ENCODE data around the gene ARFGAP1. TPM values are rescaled to one million over a fixed set of nuclear protein-coding genes. Genes with fewer than 3 reads are reported as not detected.

The ARFGAP1 gene
- total RNA-seq, 2 donors from 2014 or later, result 77.2 to 108 TPM

DNA sequence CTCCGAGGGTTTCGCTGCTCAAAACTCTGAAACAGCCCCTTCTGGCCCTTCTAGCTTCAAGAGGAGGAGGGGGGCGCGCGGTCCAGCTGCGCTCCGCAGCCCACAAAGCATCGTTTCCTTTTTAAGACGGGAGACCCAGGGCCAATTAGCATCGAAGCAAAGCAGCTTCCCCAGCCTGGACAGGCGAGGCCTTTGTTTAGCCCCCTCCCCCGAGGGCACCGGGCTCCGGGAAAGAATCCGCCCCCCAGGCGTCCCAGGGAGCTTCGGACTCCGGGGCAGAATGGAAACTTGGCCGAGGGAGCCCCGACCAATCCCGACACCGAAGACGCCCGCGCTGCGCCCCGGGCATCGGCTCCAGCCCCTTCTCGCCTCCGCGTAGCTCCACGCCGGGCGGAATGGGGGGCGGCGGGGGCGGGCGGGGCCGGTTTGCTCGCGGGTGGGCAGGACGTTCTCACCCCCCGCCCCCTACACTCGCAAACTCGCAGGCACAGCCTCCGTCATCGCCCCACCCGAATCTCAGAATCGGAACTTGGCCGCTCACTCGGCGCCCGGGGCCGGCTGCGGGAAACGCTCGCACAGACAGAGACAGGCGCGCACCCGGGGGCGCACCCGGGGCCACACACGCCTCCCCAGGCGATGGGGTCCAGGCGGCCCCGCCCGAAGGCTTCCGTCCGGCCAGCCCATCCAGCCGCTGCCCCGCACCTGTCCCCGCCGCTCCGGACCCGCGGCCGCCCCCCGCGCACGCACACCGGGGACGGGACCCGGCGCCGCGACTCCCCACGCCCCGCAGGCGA is 19.0 kb upstream of the ARFGAP1 start:
- DNase-seq (ENCODE audit: low spot score in 2 of 2) (no peak), ATAC-seq (peak in 1 of 2 donors; percentile 35)
- Mint-ChIP-seq H3K27ac (no peak overlapping the region), H3K36me3 (no peaks in the 10 kb centered on the region), H3K9me3 (no peaks in the 10 kb centered on the region)

DNA sequence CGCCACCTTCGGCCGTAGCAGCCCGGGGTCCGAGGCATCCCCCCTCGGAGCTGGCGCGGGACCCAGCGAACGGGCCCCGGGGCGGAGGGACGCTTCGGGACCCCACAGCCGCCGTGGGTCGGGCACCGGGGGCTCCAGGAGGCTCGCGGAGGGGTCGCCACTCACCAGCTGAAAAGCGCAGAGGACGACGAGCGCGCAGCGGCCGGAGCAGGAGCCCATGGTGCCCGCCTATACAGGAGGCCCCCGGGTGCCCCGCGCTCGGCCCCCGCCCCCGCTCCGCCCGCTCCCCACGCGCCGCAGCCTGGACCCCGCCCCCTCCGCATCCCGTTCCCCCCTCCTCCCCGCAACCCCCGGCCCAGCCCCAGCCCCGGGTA is 18.4 kb upstream of the ARFGAP1 start, which contains the start of gene NKAIN4:
TSS of gene NKAIN4 (minus strand) at position 232 of the 374 bp plus-strand sequence. CDS start at position 219, 13 bp downstream.
- H3K27ac Mint-ChIP-seq, result no peak within 1 kb of the TSS
- H3K36me3 Mint-ChIP-seq, result no peaks in the 10 kb centered on the region
- DNase-seq (ENCODE audit: low spot score in 2 of 2), result no peak
- H3K9me3 Mint-ChIP-seq, result no peaks in the 10 kb centered on the region
- ATAC-seq, result no peak

DNA sequence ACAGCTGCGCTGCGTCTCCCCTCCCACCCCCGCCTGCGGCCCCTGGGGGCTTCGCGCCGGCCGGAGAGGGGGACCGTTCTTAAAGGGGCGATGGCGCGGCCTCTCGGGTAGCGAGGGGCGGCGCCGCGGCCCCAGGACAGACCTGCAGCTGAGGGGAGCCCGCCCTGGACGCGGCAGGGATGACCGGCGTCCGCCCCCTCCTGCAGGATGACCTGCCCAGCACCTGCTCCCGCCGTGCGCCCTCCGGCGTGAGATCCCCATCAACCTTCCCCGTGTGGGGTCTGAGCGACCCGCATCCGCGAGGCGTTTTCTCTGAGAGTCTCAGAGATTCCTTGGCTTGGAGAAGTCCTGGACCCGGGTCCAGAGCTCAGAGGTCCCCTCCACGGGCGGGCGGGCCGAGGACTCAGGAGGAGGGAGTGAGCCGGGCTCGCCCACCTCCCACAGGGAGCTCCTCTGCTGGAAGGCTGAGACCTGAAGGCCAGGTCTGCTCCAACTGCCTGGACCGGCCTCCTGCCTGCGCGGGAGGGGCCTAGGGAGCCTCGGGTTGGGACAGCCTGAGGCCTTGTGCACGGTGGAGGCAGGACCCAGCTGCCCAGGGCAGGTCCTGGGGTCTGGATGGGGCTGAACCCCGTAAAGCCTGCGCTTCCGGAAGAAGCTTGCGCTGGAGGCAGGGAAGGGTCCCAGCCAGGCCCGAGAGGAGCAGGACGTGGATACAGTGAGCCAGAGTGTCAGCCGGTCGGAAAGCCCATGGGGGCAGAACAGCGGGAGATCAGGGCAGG is 17.8 kb upstream of the ARFGAP1 start:
- no peak for ATAC-seq
- DNase-seq (ENCODE audit: low spot score in 2 of 2), result no peak
- no peaks in the 10 kb centered on the region for H3K9me3 Mint-ChIP-seq
- H3K36me3 Mint-ChIP-seq, result no peaks in the 10 kb centered on the region
- H3K27ac Mint-ChIP-seq, result no peak overlapping the region

DNA sequence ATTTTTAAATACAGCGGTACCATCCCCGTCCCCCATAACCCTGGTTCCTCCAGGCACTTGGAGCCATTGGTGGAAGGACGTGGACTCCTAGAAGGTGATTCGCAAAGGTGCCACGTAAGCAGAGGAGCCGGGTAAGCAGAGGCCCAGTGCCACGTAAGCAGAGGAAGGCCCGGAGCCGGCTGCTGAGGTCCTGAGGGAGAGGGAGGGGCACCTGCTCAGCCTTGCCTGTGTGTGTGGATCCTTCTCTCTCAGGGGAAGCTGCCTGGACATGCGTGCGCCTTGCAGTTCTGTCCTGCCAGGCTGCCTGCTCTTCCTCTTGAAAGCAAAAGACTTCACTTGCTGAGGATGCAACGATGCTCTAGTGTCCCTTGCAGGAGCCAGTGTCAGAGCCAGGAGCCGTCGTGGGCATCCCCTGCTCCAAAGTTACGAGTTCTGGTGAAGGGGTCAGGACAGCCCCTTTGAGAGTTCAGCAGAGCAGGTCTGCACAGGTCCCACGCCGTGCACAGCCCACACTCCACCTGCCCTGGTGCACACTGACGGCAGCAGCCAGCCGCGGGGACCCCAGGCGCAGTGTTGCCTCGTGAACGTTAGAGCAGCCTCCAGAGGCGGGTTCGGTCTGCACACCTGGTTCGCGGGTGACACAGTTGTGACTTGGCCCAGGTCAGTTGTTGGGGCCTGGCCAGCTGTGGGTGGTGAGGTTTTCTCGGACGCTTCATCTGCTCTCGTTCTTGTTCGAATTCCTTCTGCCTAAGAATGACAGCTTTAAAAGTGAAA is 16.5 kb upstream of the ARFGAP1 start:
- no peak overlapping the region for H3K27ac Mint-ChIP-seq
- no peak for ATAC-seq
- no peaks in the 10 kb centered on the region for H3K9me3 Mint-ChIP-seq
- no peaks in the 10 kb centered on the region for H3K36me3 Mint-ChIP-seq
- DNase-seq (ENCODE audit: low spot score in 2 of 2), result no peak

DNA sequence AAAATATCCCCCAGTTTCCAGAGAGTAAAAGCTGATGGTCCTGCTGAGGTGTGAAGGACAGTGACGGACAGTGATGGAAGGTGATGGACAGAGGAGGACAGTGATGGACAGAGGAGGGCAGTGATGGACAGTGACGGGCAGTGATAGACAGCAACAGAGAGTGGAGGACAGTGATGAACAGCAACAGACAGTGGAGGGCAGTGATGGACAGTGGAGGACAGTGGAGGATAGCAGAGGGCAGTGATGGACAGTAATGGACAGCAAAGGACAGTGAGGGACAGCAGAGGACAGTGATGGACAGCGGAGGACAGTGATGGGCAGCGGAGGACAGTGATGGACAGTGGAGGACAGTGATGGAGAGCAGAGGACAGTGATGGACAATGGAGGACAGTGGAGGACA is 15.7 kb upstream of the ARFGAP1 start:
- Mint-ChIP-seq H3K9me3 (no peaks in the 10 kb centered on the region), H3K27ac (peak overlapping the region in 1 of 2 donors; percentile 61), H3K36me3 (no peaks in the 10 kb centered on the region)
- no peak for DNase-seq (ENCODE audit: low spot score in 2 of 2)
- ATAC-seq, result no peak

DNA sequence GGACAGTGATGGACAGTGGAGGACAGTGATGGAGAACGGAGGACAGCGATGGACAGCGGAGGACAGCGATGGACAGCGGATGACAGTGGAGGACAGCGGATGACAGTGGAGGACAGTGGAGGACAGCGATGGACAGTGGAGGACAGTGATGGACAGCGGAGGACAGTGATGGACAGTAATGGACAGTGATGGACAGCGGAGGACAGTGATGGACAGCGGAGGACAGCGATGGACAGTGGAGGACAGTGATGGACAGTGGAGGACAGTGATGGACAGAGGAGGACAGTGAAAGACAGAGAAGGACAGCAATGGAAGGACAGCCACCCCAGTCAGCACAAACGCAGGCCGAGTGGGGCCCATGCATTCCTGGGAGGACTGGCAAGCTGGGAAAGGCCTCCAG is 15.0 kb upstream of the ARFGAP1 start:
- Mint-ChIP-seq H3K36me3 (no peaks in the 10 kb centered on the region), H3K9me3 (no peaks in the 10 kb centered on the region), H3K27ac (peak overlapping the region in 1 of 2 donors; percentile 61)
- ATAC-seq (no peak), DNase-seq (ENCODE audit: low spot score in 2 of 2) (no peak)

DNA sequence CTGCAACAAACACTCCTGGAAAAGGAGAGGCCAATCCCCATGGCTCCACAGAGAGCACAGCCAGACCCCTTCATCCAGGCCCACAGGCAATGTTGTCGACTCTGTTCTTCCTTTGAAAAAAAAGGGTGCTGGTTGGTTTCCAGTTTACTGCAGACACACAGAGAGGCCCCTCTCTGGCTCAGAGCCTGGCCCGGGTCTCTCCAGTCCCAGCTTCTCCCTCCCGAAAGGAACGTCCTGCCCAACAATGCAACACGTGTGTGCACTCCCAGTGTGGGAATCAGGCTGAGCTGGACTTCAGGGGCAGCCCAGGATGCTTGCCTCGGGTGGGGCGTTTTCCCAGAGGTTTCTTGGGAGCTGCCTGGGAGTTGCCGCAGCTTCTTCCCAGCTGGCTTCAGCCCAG is 13.8 kb upstream of the ARFGAP1 start:
- H3K27ac Mint-ChIP-seq, result no peak overlapping the region
- no peaks in the 10 kb centered on the region for H3K36me3 Mint-ChIP-seq
- ATAC-seq (no peak), DNase-seq (ENCODE audit: low spot score in 2 of 2) (no peak)
- no peaks in the 10 kb centered on the region for H3K9me3 Mint-ChIP-seq

DNA sequence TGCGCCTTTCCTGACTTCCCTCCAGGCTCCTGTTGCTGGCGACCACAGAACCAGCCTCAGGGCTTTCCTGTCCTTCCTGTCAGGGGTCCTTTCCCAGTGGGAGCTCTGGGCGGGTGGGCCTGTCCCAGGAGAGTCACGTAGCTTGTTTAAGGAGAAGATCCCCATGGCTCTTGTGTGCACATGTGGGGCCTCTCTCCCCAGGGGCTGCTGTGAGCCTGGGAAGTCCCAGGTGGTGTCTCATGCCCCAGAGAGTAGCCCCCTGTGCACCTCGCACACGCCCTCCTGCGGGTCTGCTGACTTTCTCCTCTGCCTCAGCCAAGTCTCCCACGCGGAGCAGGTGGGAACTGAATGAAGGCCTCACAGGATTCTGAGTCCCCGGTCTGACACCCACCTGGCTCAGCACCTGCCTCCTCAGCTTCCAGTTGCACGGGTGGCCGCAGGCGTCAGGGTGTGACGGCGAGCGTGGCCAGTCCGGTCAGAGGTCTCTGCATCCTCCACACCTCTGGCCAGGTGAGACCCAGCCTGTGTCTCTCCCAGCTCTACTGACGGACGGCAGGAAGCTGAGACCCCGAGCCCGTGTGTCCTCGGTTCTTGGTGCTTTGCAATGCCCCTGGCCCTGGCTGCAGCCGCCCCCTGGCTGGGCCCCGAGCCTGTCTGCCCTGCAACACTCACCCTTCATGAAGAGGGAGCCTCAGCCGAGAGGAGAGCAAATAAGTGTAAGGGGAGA is 12.7 kb upstream of the ARFGAP1 start:
- ATAC-seq, result no peak
- no peak overlapping the region for H3K27ac Mint-ChIP-seq
- DNase-seq (ENCODE audit: low spot score in 2 of 2), result no peak

DNA sequence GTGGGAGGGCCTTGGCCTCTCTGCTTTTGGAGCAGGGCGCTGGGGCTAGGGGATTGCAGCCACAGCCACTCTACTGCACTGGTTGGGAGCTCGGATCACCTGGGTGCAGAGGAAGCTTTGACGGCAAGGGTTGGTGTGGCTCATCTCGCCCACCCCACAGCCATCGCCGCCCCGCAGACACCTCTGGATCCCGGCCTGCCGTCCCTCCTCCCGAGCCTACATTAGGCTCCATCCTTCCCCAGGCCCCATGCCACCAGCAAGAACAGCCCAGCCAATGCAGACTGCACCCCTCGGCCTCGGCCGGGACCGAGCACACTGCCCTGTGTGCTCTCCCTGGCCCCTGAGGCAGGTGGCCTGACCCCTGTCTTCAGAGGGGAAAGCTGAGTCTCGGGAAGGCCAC is 12.1 kb upstream of the ARFGAP1 start:
- H3K36me3 Mint-ChIP-seq, result no peaks in the 10 kb centered on the region
- no peak overlapping the region for H3K27ac Mint-ChIP-seq
- ATAC-seq (no peak), DNase-seq (ENCODE audit: low spot score in 2 of 2) (no peak)
- no peaks in the 10 kb centered on the region for H3K9me3 Mint-ChIP-seq

More for the DNA sequence above, 12.7 kb upstream of the ARFGAP1 start:
- Mint-ChIP-seq H3K9me3 (no peaks in the 10 kb centered on the region), H3K36me3 (no peaks in the 10 kb centered on the region)

DNA sequence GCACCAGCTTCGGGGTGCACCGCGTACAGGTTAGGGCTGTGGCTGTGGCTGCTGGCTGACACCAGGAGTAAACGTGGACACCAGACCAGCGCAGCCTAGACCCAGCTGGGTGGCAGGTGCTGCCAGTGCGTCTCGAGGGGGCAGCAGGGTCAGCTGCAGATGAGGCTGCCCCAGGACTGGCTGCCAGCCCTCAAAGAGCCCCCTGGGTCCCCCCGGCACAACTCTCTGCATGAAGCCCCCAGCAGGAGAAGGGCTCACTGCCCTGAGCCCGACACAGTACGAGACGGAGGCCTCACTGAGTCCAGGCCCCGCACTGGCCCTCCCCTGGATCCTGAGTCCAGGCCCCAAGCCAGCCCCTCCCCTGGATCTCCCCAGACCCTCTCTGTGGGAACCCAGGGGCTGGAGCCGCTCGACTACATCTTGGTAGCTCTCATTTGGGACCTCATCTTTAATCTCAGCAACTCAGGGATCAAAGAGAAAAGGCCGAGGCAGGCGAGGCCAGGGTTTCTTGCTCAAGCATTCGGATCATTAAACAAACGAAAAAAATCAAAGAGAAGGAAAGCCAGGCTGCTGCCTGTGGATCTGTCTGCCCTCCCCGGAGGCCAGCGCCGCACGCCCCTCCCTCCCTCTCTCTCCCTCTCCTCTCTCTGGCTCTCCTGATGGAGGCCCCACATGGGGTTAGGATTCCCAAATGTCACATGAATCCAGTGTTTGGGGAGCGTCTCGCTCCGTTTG is 11.4 kb upstream of the ARFGAP1 start:
- no peaks in the 10 kb centered on the region for H3K36me3 Mint-ChIP-seq
- DNase-seq (ENCODE audit: low spot score in 2 of 2) (no peak), ATAC-seq (no peak)
- H3K27ac Mint-ChIP-seq, result no peak overlapping the region
- no peaks in the 10 kb centered on the region for H3K9me3 Mint-ChIP-seq

DNA sequence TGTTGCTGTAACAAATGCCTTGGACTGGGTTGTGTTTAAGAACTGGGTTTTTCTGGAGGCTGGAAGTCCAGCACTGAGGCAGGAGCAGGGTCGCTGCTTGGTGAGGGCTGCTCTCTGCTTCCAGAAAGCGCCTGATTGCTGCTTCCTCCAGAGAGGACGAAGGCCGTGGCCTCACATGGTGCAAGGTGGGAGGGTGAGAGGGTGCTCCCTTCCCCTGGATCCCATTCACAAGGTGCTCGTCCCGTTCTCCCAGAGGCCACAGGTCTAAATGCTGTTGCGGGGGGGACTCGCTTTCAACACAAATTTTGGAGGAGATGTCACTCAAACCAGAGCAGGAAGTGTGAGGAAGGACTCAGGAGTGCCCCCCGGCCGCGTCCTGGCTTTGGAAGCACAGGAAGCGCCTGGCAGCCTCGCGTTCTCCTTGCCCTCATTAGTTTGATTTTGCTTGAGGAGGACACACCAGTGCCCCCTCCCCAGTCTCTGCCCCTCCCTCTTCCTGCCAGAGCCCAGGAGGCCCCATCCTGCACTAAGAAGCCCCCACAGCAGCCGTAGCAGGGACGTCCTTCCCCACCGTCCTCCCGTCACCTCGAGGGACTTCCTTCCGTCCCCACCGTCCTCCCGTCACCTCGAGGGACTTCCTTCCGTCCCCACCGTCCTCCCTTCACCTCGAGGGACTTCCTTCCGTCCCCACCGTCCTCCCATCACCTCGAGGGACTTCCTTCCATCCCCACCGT is 10.7 kb upstream of the ARFGAP1 start:
- Mint-ChIP-seq H3K36me3 (no peaks in the 10 kb centered on the region), H3K9me3 (no peaks in the 10 kb centered on the region), H3K27ac (peak overlapping the region in 1 of 2 donors; percentile 50)
- DNase-seq (ENCODE audit: low spot score in 2 of 2) (no peak), ATAC-seq (no peak)

DNA sequence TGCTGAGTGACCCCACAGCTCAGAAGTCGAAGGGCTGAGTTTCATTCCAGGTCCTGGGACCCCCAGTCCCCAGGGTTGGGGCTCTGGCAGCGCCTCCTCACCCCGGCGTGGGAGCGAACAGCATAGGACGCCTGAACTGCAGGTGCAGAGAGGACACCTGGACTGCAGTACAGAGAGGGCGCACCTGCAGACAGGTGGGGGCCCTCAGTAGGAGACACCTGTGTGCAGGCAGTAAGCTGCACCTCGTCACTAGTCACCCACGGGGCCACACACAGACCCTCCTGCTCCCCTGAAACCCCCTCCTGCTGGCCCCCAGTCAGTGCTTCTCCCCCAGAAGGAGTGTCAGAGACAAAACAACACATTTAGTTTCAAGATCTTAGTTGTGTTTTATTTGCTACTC is 9.8 kb upstream of the ARFGAP1 start:
- Mint-ChIP-seq H3K9me3 (no peaks in the 10 kb centered on the region), H3K36me3 (no peaks in the 10 kb centered on the region), H3K27ac (no peak overlapping the region)
- no peak for ATAC-seq
- no peak for DNase-seq (ENCODE audit: low spot score in 2 of 2)

DNA sequence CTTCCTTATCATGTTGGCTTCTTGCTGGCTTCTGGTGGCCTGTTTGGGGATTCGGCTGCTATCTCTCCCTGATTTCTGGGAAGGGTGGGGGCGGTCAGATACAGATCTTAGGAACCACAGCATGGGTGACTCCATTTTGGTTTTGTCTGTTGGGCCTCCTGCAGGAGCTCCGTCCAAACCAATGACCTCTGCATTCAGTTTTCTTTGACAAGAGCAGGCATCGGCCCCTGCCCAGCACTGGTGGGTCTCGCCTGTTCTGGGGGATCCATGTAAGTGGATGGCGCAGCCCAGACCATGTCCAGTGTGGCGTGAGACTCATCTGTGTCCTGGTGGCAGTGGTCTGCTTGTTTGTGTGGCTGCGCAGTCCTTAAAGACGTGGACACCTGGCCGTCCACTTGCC is 8.6 kb upstream of the ARFGAP1 start:
- no peak for DNase-seq (ENCODE audit: low spot score in 2 of 2)
- no peaks in the 10 kb centered on the region for H3K9me3 Mint-ChIP-seq

DNA sequence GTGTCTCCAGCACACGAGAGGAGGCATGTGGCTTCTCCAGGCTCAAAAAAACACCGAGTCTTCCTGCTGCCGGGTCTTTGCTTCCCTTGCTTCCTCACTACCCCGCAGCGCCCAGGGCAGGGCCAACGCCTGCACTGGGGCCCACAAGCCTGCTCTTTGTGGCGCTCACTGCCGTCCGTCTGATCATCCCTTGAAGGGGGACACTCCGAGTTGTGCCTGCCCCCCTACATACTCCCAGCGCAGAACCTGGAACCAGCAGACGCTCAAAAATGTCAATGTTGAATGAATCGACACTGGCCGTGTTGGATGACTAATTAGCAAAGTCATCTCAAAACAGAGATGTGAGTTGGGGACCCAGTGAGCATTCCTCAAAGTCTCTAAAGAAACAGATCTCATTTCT is 8.1 kb upstream of the ARFGAP1 start:
- Mint-ChIP-seq H3K9me3 (no peaks in the 10 kb centered on the region), H3K36me3 (no peaks in the 10 kb centered on the region), H3K27ac (no peak overlapping the region)
- DNase-seq (ENCODE audit: low spot score in 2 of 2) (no peak), ATAC-seq (peak in 1 of 2 donors; percentile 43)

More for the DNA sequence above, 8.6 kb upstream of the ARFGAP1 start:
- Mint-ChIP-seq H3K36me3 (no peaks in the 10 kb centered on the region), H3K27ac (no peak overlapping the region)
- no peak for ATAC-seq

DNA sequence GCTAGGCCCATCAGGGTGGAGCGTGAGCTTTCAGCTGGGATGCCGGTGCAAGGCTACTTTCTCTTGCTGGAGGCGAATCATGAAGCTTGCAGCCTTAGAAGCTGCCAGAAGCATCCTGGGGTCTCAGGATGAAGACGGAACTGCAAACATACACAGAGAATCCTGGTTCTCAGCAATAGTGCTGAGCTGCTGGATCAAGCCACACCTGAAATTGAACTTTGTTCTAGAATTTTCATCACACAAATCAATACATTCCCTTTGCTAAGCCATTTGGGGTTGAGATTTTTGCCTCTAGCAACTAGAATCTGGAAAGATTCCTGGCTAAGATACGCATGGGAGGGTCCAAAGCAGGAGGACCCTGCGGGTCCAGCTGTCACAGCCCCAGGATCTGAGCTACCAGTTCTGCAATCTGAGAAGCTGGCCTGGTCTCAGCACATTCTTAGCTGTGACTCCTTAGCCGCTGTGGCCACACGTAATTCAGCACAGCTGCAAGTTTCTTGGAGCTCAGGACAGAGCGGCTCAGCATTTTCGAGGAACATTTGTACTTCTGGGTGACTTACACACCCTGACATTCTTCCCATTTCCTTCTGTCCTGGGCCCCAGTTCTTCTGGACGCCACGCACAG is 6.6 kb upstream of the ARFGAP1 start:
- Mint-ChIP-seq H3K9me3 (no peaks in the 10 kb centered on the region), H3K36me3 (no peaks in the 10 kb centered on the region), H3K27ac (no peak overlapping the region)
- DNase-seq (ENCODE audit: low spot score in 2 of 2) (no peak), ATAC-seq (no peak)
